Posterior cingulate gyrus (tissue), 11 donors: ENCODE results near the gene PMVK.
"Not testable (repeated sequence)": the region's sequence is repeated elsewhere in the genome, so short reads cannot be mapped to it uniquely, and the experiment has no call there.

Experiments
- DNase-seq, 10 donors: peaks; one replicate each; pipeline versions ENCODE4 v3.0.0 to v3.0.0-alpha.2; 2020 to 2021; ENCODE audit warnings: mixed read lengths in 3 of 10
- intact Hi-C: fragments of 100-400 bp; cut with DNase I; formaldehyde crosslinking; loops from one replicate; pipeline ENCODE4 v1.15.1; 2023

PMVK gene

DNA sequence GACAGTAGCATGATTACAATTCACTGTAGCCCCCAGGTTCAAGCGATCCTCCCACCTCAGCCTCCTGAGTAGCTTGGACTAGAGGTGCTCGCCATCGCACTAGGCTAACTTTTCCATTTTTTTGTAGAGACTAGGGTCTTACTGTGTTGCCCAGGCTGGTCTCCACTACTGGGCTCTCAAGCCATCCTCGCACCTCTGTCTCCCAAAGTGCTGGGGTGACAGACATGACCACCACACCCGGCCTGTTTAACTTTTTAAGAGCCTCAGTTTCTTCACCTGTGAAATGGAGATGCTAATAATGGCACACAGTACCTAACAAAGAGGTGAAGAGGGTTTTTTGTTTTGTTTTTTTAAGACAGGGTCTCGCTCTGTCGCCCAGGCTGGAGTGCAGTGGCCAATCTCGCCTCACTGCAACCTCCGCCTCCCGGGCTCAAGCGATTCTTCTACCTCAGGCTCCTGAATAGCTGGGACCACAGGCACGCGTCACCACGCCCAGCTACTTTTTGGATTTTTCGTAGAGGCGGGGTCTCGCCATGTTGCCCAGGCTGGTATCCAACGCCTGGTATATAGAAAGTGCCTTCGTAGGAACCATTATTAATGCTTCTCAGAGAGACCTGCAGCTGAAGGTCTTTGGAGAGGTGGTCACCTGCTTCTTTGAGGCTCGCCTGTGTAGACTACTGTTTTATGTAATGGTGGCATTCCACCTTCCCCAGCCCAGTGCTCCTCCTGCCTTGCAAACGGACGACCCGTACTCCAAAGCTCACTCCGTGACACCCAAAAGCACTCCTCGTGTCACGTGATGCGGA, 567 bp downstream of the PMVK start:
- peak in 1 of 10 donors; percentile 77 for DNase-seq
- intact Hi-C loops = loop anchor here (2.0 kb wide), 1 partner anchor 377 kb away; the partner anchor contains the start of gene UBE2Q1

GRCh38 chr1:154934358-154934948, 2.1 kb downstream of the PMVK start:
- peak in 1 of 10 donors; percentile 27 for DNase-seq
- intact Hi-C loops = no loop called here

- intact Hi-C loops = no loop called here
- DNase-seq = peak in 1 of 10 donors; percentile 53
These were observed 4.5 kb downstream of the PMVK start for GRCh38 chr1:154931940-154932487.

DNA sequence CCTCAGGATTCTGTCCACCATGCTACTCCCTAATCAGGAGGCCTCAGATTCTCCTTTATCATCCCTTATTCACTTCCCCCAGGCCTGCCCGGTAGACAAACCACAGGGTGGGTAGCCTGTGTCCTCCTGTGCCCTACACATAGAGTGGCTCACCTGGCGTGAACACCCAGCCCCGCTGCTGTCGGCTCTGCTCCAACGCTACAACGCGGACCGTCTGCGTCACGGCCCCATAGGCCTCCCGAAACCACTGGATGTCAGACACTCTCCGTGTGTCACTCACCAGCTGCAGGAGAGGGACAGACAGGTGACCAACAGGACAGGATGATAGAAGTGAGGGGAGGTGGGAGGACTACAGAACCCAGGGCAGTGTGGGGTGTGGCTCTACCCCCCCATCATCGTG, 10.3 kb downstream of the PMVK start:
- intact Hi-C loops = no loop called here
- DNase-seq = peak in 1 of 10 donors; percentile 55

GRCh38 chr1:154925335-154926170, 11.0 kb downstream of the PMVK start:
- intact Hi-C loops = no loop called here
- peak in 1 of 10 donors; percentile 52 for DNase-seq

DNA sequence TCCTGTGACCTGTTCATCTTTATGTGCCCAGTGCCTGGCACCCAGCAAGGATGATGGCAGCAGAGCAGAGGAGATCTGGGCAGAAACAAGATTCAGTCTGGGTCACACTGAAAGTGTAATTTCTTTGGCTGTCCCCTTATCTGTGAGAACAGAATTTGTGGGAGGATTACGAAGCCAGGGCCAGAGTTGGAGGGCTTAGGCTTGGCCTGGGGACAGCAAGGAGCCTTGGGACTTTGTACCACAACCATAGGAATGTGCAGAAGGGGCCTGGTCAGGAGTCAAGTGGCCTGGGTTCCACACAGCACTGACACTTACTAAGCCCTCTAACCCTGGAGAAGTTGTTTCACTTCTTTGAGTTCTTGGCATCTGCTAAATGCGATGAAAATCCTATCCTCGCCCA, 12.8 kb downstream of the PMVK start:
- intact Hi-C loops = no loop called here
- DNase-seq = peak in 1 of 10 donors; percentile 22

GRCh38 chr1:154913273-154913672, 23.2 kb downstream of the PMVK start:
- intact Hi-C loops = no loop called here
- no peak for DNase-seq

GRCh38 chr1:154912755-154913154, 23.8 kb downstream of the PMVK start:
- no peak for DNase-seq
- intact Hi-C loops = no loop called here

DNA sequence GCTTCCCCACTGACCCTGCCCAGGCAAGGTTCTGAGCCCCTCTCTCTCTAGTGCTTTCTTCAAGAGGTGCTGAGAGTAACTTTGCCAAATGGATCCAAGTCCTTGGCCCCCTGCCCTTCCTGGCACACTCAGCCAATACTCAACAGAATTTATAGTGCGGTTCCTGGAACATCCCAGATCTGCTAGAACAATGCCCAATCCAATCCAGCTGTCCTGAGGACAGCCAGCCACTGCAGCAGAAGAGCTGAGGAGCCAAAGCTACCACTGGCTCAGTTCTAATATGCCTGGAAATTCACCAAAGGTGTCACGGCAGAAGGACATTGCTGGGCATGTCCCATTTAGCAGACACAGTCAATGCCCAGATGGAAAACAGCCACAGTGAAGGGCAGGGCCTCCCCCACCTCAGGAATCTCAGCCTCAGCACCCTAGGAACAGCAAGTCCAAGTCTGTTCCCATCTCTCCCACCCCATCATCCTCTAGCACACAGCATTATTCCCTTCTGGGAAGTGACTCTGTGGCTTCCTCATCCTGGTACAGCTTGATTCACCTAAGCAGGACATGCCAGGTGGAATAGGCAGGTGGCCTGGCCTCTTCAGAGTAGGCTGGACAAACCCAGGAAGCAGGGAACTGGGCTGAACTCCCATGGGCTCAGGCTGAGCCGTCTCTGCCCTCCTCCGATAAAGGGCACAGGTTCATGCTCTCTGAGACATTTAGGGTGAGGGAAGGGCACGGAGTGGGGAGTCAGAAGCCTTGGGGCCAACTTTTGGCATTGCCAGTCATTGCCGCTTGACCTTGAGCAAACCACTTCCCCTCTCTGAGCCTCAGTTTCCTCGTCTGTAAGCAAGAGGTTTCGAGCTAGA, 24.6 kb downstream of the PMVK start:
- DNase-seq = no peak
- intact Hi-C loops = no loop called here

- intact Hi-C loops = no loop called here
These were observed 25.7 kb downstream of the PMVK start for GRCh38 chr1:154910851-154911250.

DNA sequence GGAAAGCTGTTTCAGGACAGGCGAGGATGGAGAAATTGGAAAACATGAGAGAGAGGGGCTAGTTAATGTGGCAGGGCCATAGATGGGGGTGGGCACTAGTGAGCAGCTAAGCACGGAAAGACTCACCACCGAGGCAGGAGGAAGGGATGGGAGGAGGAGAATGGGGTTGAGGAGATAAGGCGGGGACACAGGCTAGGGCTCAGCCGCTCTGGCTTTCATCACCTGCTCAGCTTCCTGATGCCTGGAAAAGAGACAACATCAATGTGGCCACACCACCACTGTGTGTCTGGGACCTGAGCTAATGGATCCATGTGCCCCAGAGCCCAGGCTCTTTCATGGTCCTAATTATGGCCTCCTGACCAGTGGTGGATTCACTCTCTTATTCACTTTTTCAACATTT, 27.6 kb downstream of the PMVK start:
- DNase-seq = no peak
- intact Hi-C loops = no loop called here

More at GRCh38 chr1:154910851-154911250, 25.7 kb downstream of the PMVK start:
- DNase-seq = no peak

DNA sequence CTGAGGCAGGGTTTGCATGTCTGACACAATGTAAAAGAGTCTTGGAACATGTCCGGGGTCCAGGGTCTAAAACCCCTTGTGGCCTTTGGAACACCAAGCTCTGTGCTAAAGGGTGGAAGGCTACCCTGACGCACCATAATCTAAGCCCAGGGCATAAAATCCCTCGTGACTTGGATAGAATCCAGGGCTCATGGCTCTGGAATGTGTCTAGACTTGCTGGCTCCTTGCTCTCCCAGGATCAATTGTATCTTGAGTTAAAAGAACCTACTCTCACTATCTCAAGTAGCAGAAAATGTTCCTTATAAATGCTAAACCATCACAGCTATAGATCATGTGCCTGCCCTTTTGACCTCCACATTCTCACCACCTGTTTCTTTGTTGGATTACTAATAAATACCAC, 28.4 kb downstream of the PMVK start:
- DNase-seq, intact Hi-C loops: not testable (repeated sequence)

DNA sequence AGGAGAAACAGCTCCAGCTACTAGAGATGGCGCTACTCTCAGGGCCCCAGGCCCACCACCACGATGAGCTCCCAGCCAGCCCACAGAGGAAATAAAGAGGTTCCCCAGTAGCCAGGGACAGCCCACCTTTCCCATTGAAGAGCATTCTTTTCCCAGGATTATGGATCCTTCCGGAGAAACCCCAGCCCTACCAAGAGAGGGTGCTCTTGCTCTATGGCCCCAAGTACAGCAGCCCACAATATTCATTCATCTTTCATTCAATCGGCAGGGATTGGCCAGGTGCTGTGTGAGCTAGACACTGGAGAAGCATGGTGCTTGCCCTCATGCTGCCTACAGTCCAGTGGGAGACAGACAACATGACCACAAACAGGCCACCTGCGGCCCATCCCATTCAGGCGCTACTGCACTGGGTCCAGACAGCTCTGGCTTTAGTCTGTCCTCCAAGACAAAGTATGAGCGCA, 29.9 kb downstream of the PMVK start:
- intact Hi-C loops = no loop called here
- DNase-seq = no peak

DNA sequence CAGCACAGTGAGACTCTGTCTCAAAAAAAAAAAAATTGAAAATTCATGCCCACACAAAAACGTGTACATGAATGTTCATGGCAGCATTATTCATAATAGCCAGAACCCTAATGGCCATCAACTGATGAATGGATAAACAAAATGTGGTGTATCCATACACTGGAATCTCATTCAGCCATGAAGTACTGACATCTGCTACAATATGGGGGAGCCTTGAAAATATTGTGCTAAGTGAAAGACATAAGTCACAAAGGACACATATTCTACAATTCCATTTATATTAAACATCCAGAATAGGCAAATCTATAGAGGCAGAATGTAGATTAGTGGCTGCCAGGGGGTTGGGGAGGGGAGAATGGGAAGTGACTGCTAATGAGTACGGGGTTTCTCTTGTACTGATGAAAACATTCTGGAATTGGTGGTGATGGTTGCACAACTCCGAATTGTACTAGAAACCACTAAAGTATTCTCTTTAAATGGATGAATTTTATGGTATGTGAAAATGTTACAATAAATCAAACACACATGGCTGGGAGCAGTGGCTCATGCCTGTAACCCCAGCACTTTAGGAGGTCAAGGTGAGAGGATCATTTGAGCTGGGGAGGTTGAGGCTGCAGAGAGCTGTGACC, 33.5 kb downstream of the PMVK start:
- no peak for DNase-seq
- intact Hi-C loops = no loop called here

DNA sequence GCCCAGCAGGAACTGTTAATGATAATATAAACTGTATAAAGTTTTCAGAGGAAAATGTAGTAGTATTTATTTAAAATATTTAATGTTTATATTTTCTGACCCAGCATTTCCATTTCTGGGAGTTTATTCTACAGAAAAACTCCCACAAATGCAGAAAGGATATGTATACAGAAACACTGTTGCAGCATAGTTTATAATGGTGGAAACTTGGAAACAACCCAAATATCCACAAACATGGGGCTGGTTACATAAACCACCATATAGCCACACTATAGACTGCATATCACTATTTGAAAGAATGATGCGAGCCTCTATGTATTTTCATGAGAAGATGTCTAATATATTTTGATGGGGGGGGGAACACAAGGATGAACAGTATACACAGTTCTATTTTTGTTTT, 34.9 kb downstream of the PMVK start:
- no peak for DNase-seq
- intact Hi-C loops = no loop called here

DNA sequence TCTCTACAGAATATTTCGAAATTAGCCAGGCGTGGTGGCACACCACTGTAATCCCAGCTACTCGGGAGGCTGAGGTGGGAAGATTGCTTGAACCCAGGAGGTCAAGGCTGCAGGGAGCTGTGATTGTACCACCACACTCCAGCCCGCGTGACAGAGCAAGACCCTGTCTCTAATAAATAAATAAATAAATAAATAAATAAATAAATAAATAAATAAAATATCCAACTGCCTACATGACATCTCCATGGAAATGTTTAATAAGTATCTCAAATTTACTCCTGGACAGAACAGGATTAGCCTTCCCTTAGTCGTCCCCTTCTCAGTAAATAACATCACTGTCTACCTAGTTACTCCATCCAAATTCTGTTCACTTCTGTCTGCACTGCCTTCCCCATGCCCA, 37.5 kb downstream of the PMVK start:
- no peak for DNase-seq
- intact Hi-C loops = no loop called here

GRCh38 chr1:154896771-154897286, 39.7 kb downstream of the PMVK start:
- DNase-seq = peak in 7 of 10 donors; percentile 6 to 78 (median 22)
- intact Hi-C loops = no loop called here

DNA sequence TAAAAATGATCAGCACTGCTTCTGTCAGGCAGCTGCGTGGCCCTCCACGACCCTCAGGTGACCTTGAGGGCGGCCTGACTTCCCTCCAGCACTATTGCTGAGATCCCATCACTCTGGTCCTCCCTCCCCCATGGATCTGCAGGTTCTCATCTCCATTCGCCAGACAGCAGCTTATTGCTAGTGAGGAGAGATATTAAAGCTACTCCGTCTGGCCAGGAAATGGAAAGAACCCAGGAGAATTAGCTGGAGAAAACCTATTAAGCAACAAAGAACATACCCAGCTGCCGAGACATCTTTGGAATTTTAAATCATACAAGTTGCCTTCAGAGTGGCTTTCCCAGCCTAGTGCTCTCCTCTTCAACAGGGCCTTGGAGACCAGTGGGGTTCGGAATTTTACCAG, 40.7 kb downstream of the PMVK start:
- intact Hi-C loops = no loop called here
- no peak for DNase-seq

GRCh38 chr1:154891452-154891851, 45.1 kb downstream of the PMVK start:
- DNase-seq = no peak
- intact Hi-C loops = no loop called here
